Fibroblast of lung (primary cell): Measurements from ENCODE around the gene RPTN.

ENCODE experiments used
- CTCF ChIP-seq, 2 donors: IDR thresholded peaks in 1 of 2; conservative IDR thresholded peaks in 1 of 2; 1 replicate in 1 of 2; 2 replicates in 1 of 2; pipeline ENCODE4 v1.5.1; 2011 to 2012; ENCODE audit warnings: low read length in 2 of 2, control low read depth in 1 of 2, inconsistent platforms in 1 of 2, low read depth in 1 of 2, mild to moderate bottlenecking in 1 of 2
- EZH2 ChIP-seq: IDR thresholded peaks from 2 replicates; pipeline ENCODE4 v1.5.1; 2012; ENCODE audit warnings: low read length, control low read depth, mild to moderate bottlenecking; ENCODE audit errors: missing control alignments

GRCh38 chr1:152162792-152163463, 3.9 kb upstream of the RPTN start:
- TF ChIP-seq CTCF (conservative IDR thresholded peaks at IDR 0.05 in 1 of 2, IDR thresholded peaks at IDR 0.05 in 1 of 2; ENCODE audit: low read depth in 1 of 2, low read length in 2 of 2) (no peak), EZH2 (no peak)
